IPS-20b (cell line): ENCODE results near the gene CDH2.

Experiments
- H3K27ac ChIP-seq: one replicate; pipeline ENCODE4 v1.5.1; 2013; ENCODE audit warnings: low read length
- H3K27me3 ChIP-seq: 2 replicates; pipeline ENCODE4 v1.6.1; 2013; ENCODE audit warnings: mild to moderate bottlenecking, low read length, inconsistent platforms; ENCODE audit not compliant: insufficient read depth
- H3K36me3 ChIP-seq: 2 replicates; pipeline ENCODE4 v1.6.1; 2013; ENCODE audit warnings: low read depth, mild to moderate bottlenecking, inconsistent platforms, low read length, moderate library complexity; ENCODE audit not compliant: insufficient read depth
- H3K4me1 ChIP-seq: 2 replicates; pipeline ENCODE4 v1.6.1; 2013; ENCODE audit warnings: mild to moderate bottlenecking, control low read depth, inconsistent platforms, low read length, moderate library complexity; ENCODE audit not compliant: insufficient read depth
- H3K4me3 ChIP-seq: 2 replicates; pipeline ENCODE4 v1.5.1; 2013; ENCODE audit warnings: mild to moderate bottlenecking, low read length, inconsistent platforms
- H3K9ac ChIP-seq: 2 replicates; pipeline ENCODE4 v1.6.1; 2013; ENCODE audit warnings: low read depth, mild to moderate bottlenecking, inconsistent platforms, low read length, moderate library complexity
- H3K9me3 ChIP-seq: 2 replicates; pipeline ENCODE4 v1.6.1; 2013; ENCODE audit warnings: mild to moderate bottlenecking, low read depth, low read length, inconsistent platforms; ENCODE audit not compliant: insufficient read depth

Gene CDH2

DNA sequence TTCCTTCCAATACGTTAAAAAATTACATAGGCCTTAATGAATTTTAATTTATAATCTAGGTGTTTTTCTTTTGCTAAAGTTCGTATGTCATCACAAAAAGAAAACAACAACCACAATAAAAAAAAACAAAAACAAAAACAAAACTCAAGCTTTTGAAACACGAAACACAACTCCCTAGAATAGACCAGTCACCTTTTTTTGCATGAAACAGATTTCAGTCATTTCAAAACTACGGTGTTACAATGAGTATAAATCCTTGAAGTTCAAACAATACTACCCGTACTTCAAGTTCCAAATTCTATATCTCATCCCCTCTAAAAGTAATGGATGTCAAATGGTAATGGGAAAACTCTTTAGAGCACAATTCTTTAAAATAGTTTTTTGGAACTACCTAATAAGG is 142.4 kb downstream of the CDH2 start:
- no peaks in the 10 kb centered on the region for H3K27me3 ChIP-seq
- H3K9me3 ChIP-seq = no peaks in the 10 kb centered on the region
- H3K27ac ChIP-seq = no peak overlapping the region
- no peaks in the 10 kb centered on the region for H3K36me3 ChIP-seq
- H3K4me1 ChIP-seq = peaks cover 45% of the 10 kb centered on the region
- H3K9ac ChIP-seq = no peak overlapping the region
- H3K4me3 ChIP-seq = no peak overlapping the region

DNA sequence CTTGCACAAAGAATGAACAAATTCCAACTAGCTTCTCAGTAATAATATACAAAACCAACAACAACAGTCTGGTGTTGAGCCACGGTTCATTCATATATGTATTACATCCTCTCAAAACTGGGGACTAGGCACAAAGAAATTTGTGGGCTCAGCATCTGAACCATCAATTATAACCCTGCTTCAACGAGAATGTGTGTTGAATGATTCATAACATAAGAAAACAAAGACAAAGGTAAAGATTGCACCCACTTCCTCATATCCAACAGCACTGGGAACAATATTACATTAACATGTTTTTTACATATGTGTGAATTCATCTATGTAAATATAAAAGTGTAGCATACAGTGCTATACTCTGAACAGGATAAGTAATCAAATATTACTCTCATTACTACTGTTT is 144.8 kb downstream of the CDH2 start:
- no peaks in the 10 kb centered on the region for H3K27me3 ChIP-seq
- H3K27ac ChIP-seq = no peak overlapping the region
- peaks cover 33% of the 10 kb centered on the region for H3K4me1 ChIP-seq
- H3K4me3 ChIP-seq = no peak overlapping the region
- H3K9me3 ChIP-seq = no peaks in the 10 kb centered on the region
- H3K36me3 ChIP-seq = no peaks in the 10 kb centered on the region
- H3K9ac ChIP-seq = no peak overlapping the region

GRCh38 chr18:28030458-28030857 is 146.5 kb downstream of the CDH2 start:
- Histone ChIP-seq H3K27me3 (no peaks in the 10 kb centered on the region), H3K9ac (no peak overlapping the region), H3K27ac (no peak overlapping the region)

DNA sequence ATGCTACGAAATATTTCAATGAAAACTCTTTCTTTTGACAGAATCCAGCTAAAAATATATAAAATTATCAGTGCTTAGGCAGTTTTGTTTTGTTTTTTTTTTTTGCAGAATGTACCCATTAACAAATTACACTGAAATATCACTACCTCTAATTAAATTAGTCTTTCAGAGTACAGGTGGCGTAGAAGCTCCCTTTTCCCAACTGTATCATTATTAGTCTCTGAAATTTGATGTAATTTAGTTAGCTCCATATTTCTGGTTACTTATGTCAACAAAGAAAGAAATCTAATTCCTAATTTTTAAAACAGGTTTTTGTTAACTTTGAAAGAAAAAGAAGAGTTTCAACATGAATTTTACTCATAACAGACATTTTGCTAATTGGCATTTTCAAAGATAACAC is 149.2 kb downstream of the CDH2 start:
- no peak overlapping the region for H3K27ac ChIP-seq
- no peak overlapping the region for H3K4me3 ChIP-seq
- no peak overlapping the region for H3K9ac ChIP-seq
- H3K27me3 ChIP-seq = no peaks in the 10 kb centered on the region
- H3K36me3 ChIP-seq = no peaks in the 10 kb centered on the region
- H3K4me1 ChIP-seq = no peaks in the 10 kb centered on the region
- H3K9me3 ChIP-seq = no peaks in the 10 kb centered on the region

More at GRCh38 chr18:28030458-28030857, 146.5 kb downstream of the CDH2 start:
- no peaks in the 10 kb centered on the region for H3K36me3 ChIP-seq
- H3K4me1 ChIP-seq = peaks cover 16% of the 10 kb centered on the region; the same call in 1 of the 2 replicates
- H3K9me3 ChIP-seq = no peaks in the 10 kb centered on the region
- no peak overlapping the region for H3K4me3 ChIP-seq

GRCh38 chr18:28019425-28020108 is 157.4 kb downstream of the CDH2 start:
- no peak overlapping the region for H3K27ac ChIP-seq
- H3K9me3 ChIP-seq = no peaks in the 10 kb centered on the region
- H3K27me3 ChIP-seq = no peaks in the 10 kb centered on the region
- no peak overlapping the region for H3K9ac ChIP-seq
- H3K36me3 ChIP-seq = no peaks in the 10 kb centered on the region
- H3K4me1 ChIP-seq = no peaks in the 10 kb centered on the region
- no peak overlapping the region for H3K4me3 ChIP-seq

- no peak overlapping the region for H3K27ac ChIP-seq
- H3K4me1 ChIP-seq = no peaks in the 10 kb centered on the region
- no peaks in the 10 kb centered on the region for H3K27me3 ChIP-seq
- no peaks in the 10 kb centered on the region for H3K36me3 ChIP-seq
- no peak overlapping the region for H3K9ac ChIP-seq
- no peaks in the 10 kb centered on the region for H3K9me3 ChIP-seq
- H3K4me3 ChIP-seq = no peak overlapping the region
Observed at GRCh38 chr18:28018351-28018750, 158.6 kb downstream of the CDH2 start.

GRCh38 chr18:28015671-28016070 is 161.3 kb downstream of the CDH2 start:
- H3K9me3 ChIP-seq = no peaks in the 10 kb centered on the region
- no peak overlapping the region for H3K27ac ChIP-seq
- peaks cover 7% of the 10 kb centered on the region for H3K4me1 ChIP-seq

DNA sequence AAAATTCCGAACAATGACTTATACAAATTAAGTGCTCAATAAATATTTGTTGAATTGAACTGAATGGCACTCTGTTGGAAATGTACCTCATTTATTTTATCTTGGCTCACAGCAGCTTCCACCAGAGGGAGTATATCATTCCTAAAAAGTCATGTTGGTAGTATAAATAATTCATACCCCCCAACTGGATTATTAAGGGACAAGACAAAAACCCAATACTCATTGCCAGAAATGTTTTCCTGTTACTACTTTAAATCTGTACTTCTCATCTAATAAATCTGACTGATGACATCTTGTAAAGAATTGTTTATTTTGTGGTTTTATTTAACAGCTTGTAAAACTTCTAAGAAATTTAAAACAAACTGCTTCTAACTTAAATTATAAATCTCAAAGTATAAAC is 163.9 kb downstream of the CDH2 start:
- peaks cover 7% of the 10 kb centered on the region for H3K4me1 ChIP-seq
- no peak overlapping the region for H3K27ac ChIP-seq
- no peaks in the 10 kb centered on the region for H3K27me3 ChIP-seq
- H3K4me3 ChIP-seq = no peak overlapping the region
- H3K9ac ChIP-seq = no peak overlapping the region
- peaks cover 19% of the 10 kb centered on the region; the same call in 1 of the 2 replicates for H3K36me3 ChIP-seq
- H3K9me3 ChIP-seq = no peaks in the 10 kb centered on the region

More at GRCh38 chr18:28015671-28016070, 161.3 kb downstream of the CDH2 start:
- H3K36me3 ChIP-seq = peaks cover 9% of the 10 kb centered on the region; the same call in 1 of the 2 replicates
- H3K4me3 ChIP-seq = no peak overlapping the region
- no peaks in the 10 kb centered on the region for H3K27me3 ChIP-seq
- H3K9ac ChIP-seq = no peak overlapping the region

DNA sequence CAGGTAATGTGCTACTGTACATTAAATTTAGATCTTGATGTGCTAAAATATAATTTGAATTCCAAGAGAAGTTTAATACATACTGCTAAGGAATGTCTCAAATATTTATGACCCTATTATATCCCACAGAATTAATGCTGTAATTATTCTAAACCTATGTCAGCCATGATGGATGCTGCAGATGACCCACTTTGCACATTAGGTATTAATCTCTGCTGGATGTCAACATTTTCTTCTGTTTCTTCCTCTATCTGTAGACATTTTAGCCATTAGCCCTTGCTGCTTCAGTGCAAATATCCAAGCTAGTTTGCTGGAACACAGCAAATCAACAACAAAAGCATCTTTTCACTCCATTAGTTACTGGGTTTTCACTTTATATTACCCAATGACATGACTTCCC is 164.6 kb downstream of the CDH2 start:
- Histone ChIP-seq H3K27ac (no peak overlapping the region), H3K9me3 (no peaks in the 10 kb centered on the region), H3K36me3 (peaks cover 19% of the 10 kb centered on the region; the same call in 1 of the 2 replicates), H3K4me3 (no peak overlapping the region), H3K9ac (no peak overlapping the region), H3K4me1 (peaks cover 7% of the 10 kb centered on the region), H3K27me3 (no peaks in the 10 kb centered on the region)

GRCh38 chr18:28009589-28009988 is 167.3 kb downstream of the CDH2 start:
- no peaks in the 10 kb centered on the region for H3K9me3 ChIP-seq
- peaks cover 7% of the 10 kb centered on the region for H3K4me1 ChIP-seq
- H3K27ac ChIP-seq = no peak overlapping the region
- H3K9ac ChIP-seq = no peak overlapping the region
- H3K4me3 ChIP-seq = no peak overlapping the region
- H3K27me3 ChIP-seq = no peaks in the 10 kb centered on the region
- peaks cover 26% of the 10 kb centered on the region; the same call in 1 of the 2 replicates for H3K36me3 ChIP-seq

DNA sequence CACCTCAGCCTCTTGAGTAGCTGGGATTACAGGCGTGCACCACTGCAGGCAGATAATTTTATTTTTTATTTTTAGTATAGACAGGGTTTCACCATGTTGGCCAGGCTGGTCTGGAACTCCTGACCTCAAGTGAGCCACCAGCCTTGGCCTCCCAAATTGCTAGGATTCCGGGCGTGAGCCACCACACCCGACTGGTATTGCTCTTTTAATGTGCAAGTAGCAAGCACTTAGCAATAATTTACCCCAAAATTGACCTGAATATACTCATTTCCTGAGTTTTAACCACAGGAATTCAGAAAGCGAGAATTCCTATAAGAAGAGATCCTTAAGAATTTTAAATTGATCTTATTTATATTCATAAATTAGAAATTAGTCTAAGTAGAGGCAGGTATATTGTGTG is 169.1 kb downstream of the CDH2 start:
- Histone ChIP-seq H3K9me3 (no peaks in the 10 kb centered on the region), H3K9ac (no peak overlapping the region), H3K4me3 (no peak overlapping the region), H3K4me1 (peaks cover 7% of the 10 kb centered on the region), H3K27me3 (no peaks in the 10 kb centered on the region), H3K27ac (no peak overlapping the region), H3K36me3 (peaks cover 28% of the 10 kb centered on the region)

DNA sequence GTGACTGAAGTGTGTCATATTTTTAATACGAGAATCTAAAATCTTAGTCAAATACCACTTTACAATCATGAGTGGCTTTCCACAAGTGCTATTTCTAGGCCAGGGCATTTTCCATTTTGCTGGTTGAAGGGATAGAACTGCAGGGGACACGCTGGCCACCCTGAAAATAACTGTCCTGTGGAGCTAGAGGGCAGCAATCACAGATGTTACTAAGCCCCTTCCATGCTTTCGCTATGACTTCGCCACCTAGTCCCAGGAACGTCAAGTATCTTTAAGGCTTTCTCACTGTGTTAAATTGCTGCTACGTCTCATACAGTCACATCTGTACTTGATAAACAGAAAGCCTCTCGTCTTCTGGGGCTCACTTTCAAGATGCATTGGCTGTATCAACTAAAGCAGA is 171.8 kb downstream of the CDH2 start:
- Histone ChIP-seq H3K36me3 (peaks cover 36% of the 10 kb centered on the region), H3K4me3 (no peak overlapping the region)

More for the DNA sequence above, 171.8 kb downstream of the CDH2 start:
- Histone ChIP-seq H3K27ac (no peak overlapping the region), H3K9me3 (no peaks in the 10 kb centered on the region), H3K4me1 (no peaks in the 10 kb centered on the region), H3K9ac (no peak overlapping the region), H3K27me3 (no peaks in the 10 kb centered on the region)
